Stimulated activated CD8-positive, alpha-beta memory T cell treated with anti-CD3 and anti-CD28 coated beads, Interleukin-12 subunit alpha, Interleukin-12 subunit beta, amount 100 ng/mL, for 4 hours (primary cell): ENCODE measurements around the gene PDCD6IP.

ENCODE experiments used
- DNase-seq: peaks from one replicate; pipeline ENCODE4 v3.0.0-alpha.2; 2020; ENCODE audit warnings: low read depth

The PDCD6IP gene

DNA sequence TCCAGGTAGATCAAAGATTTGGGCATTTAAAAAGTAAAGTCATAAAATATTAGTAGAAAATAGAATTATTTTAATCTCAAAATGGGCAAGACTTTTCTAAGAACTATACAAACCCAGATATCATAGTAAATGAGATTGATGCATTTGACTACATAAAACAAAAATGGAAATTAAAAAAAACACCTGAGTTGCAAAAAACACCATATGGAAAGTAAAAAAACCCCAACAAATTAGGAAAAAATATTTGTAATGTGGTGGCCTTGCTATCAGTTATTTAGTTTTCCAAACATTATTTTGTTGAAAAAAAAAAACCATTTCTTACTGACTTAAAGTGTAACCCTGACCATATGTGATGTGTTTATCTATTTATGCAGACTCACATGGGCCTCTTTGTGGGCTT, 97.2 kb downstream of the PDCD6IP start:
- no peak for DNase-seq

DNA sequence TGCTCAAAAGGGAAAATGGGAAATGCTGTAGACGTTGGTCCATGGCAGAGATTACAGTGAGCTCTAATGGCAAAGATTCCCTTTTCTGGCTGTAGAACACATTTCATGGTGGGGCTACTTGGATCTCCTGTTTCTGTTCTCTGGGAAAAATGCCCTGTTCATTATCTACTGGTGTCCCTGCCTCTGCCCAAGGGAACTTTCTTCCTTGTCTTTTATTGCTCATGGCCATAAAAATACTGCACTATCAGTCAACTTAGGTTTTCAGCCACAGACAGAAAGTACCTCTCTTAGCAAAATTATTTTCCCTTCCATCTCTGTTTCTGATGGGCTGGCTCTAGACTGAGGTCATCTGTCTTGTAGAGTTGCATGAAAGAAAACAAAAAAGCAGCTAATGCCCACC, 98.9 kb downstream of the PDCD6IP start:
- no peak for DNase-seq

DNA sequence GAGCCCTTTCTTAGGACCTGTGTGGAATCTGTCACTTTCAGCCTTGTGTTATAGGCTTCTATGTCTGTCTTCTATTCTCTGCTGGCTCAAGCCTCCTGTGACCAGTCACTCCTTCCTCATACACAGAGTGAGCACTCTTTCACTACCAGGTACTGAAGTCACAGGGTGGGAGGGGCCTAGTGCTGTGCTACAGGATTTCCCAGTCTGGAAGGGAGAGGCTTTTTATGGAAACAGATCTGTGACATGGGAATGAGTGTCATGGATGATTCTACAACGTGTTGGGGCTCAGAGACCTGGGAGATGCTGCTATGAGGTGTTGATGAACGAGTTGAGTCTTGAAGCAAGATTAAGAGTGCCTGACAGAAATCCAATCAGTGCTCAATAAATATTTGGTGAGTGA, 100.5 kb downstream of the PDCD6IP start:
- no peak for DNase-seq

DNA sequence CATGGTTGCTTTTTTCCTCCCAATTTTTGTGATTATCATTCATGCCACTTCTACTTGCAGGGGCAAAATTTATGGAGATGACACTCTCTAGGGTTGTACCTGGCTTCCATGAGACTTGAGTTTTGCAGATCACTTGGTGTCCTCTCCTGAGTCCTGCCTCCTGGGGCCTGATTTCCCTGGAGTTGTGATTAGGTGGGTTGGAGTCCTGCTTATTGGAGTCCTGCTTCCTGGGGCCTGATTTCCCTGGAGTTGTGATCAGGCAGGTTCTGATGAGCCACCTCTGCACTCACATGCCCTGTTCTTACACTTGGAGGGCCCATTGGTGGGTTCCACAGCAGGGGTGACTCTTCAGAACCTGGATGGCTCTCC, 102.0 kb downstream of the PDCD6IP start:
- no peak for DNase-seq

DNA sequence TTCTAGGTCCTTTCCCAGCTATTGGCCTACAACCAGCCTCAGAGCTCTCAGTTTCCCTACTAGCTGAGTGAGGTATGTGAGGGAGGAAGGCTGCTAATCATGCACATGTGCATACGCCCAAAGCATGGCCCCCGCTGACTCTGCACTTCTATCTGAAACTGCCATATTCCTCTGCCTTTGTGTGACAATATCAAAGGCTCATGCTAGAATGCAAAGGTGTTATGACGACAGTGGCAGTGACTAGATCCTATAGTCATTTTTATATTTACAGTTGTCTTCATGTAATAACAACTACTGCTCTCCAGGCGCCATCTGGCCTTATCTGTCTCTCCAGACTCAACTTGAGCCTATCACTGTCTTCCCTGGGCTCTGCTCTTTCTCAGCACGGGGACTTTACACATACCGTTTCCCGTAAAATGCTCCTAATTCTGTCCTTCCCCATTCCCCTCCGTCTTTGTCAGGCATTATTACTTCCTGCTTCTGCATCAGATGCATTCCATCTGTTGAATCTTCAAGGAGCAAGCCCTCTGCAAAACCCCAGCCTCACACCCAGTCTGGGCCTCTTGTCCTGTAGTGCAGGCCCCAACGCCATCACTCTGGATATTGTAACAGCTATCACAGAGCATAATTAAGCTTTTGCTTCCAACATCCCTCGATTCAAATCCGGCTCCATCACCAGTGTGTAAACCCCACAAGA, 102.5 kb downstream of the PDCD6IP start:
- no peak for DNase-seq

DNA sequence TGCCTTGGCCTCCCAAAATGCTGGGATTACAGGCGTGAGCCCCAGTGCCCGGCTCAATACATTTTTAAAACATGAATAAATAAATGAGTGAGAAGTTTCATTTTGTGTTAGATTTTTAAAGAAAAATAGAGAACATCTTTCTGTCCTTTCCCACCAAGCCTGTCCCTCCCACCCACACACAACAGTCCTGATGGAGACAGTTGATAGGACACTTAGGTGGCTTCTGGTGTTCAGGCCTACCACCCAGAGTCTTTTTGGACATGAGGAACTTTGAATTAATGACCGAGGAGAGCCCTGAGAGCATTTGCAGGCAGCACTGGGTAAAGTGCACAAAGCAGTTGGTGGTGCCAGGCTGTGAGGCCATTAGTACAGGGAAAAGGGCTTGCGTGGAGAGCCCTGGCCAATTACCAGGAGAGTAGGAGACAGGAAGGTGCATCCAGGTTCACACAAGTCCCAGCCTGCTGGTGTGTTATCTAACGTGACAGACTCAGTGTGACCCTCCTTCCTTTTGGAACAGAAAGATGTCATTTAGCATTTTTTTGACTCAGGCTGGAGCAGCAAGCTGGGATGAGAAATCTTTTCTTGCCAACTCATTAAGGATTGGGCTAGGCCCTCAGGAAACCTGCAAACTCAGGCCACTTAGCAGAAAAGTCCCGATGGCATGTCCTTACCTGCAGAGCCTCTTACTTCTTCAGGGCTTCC, 103.6 kb downstream of the PDCD6IP start:
- DNase-seq = no peak

DNA sequence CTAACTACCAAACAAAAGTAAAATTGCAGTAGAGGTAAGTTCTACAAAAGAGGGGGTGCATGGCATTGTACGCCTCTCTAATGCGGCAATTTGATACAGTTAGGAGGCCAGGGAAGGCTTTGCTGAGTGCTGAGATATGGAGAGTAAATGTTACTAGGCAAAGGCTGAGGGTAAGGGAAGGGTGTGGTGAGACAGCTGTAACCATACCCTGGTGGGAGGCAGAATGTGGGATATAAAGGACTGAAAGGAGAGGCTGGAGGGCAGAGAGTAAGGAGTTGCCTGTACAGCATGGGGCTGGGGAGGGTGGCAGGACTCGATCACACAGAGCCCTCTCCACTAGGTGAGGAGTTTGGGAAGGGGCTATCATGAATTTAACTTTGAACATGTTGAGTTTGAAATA, 106.3 kb downstream of the PDCD6IP start:
- DNase-seq = no peak

DNA sequence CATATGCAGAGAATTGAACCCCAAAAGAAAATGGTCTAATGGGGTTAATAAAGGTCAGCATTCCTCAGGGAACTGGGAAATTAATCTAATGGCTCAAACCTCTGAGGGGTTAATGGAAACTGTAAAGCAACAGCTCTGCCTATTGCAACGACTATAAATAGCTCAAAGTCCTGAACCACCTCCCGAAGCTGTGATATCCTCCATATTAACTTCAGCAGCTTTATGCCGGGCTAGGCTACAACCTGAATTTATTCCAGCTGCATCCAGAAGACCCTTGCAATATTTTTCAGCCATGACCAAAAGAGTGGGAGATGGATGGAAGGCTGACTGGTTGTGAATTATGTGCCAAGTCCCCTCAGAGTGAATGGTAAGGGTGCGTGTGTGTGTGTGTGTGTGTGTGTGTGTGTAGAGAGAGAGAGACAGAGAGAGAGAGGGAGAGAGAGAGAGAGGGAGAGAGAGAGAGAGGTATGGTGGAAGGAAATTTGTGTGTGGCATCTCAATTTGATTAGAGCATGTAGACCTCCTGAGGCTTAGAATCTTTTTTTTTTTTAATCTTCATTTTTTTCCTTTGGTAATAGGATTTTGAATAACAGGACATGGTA, 109.9 kb downstream of the PDCD6IP start:
- no peak for DNase-seq

DNA sequence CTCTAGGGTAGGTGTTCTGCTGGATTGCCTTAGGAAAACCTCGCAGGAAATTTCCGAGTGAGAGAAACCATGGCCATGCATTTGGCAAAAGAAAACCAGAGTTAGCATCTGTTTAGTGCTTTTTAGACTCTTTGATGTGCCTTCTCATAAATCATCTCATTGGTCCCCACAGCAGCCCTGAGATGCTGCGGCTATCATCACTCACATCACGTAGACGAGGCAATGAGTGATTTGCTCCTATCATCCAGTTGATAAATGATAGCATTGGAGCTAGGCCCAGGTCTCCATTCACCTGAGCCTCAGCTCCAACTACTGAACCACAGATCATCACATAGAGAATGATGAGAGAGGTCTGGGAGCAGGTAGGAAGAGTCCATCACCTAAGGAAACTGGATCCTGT, 111.1 kb downstream of the PDCD6IP start:
- DNase-seq = no peak

DNA sequence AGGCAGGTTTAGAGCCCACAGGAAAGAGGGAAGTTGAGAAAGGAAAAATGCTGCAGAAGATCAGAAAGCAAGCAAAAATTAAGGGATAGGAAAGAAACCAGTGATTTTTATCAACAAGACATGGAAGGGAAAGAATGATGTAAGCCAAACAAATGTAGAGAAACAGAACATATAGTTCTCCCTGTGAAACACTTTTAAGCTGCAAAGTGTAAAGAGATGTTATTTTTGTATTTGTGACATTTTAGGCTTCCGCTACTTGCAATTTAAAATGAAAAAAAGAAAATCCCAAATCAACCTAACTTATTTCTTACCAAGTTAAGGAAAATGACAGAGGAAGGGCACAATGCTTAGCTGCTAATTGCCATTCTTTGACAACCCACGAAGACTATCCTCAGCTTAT, 111.6 kb downstream of the PDCD6IP start:
- no peak for DNase-seq

DNA sequence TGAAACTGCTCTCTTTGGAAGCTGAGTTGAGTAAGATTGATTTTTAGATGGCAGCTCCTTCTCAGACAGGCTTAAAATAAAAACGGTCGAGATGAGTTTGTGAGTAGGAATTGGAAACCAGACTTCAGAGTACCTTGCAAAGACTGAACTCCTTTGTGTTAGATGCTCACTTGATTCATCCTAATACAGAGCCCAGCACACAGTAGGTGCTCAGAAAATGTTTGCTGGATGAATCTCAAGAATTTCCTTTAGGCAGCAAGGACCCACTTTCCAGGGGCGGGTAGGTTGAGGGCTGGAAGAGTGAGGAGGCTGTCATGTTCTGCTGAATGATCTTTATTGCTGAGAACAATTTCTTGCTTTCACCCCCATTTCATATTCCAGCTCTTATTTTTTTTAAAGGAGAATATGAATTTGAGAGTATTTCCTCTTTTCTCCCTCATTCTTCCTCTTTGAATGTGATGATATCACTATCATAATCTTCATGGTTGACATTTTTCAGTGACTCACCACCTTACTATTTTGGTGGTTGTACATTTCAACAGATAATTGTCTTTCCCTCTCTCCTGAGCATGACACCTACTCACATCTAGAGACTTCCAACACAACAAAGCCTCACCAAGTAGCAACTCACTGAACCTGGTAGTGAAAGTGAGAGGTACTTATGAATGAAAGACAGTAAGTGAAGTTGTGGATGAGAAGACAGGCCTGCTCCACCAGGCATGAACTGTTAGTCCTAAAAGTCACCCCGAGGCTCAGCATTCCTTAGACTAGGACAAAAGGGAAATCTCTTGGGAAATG, 113.3 kb downstream of the PDCD6IP start:
- no peak for DNase-seq

DNA sequence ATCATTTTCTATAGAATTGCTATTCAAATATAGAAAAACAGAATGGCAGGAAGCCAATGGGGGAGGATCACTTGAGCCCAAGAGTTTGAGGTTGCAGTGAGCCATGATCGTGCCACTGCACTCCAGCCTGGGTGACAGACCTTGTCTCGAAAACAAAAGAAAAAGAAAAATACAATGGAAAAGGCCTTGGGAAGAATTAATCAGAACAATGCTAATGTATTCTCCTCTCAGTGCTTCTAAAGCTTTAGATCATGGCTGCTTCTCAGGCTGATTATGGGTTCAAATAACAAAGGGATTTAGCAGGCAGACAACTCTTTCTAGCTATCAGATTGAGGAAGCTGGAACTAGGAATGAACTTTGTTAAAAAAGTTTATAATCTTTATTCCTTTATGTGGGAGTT, 115.8 kb downstream of the PDCD6IP start:
- DNase-seq = no peak

DNA sequence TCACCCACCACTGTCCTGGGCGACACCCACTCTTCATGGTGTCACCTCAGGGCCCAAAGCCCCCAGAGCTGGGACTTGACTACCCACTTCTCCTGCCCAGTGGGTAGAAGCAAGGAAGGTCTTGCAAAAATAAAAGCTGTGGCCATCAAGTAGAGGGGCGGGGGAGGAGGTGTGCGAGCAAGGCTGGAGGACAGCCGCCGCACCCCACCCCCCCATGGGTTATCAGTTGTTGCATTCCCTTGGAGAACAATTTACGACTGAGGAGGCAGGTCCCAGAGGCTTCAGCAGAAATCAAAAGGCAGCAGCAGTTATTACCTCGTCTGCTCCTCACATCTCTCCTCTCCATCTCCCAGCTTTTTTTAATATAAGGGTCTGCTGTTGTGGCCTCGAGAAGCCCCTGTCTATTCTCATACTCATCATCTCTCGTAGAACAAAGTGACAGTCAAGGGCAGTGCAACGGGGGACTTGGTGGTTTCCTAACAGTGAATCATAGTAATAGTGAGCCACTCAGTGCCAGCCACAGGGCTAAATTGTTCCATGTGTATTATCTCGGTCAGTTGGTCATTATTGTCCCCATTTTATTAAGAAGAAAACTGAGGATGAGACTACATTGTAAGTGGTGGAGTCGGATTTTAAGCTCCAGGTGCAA, 116.4 kb downstream of the PDCD6IP start:
- DNase-seq = no peak

DNA sequence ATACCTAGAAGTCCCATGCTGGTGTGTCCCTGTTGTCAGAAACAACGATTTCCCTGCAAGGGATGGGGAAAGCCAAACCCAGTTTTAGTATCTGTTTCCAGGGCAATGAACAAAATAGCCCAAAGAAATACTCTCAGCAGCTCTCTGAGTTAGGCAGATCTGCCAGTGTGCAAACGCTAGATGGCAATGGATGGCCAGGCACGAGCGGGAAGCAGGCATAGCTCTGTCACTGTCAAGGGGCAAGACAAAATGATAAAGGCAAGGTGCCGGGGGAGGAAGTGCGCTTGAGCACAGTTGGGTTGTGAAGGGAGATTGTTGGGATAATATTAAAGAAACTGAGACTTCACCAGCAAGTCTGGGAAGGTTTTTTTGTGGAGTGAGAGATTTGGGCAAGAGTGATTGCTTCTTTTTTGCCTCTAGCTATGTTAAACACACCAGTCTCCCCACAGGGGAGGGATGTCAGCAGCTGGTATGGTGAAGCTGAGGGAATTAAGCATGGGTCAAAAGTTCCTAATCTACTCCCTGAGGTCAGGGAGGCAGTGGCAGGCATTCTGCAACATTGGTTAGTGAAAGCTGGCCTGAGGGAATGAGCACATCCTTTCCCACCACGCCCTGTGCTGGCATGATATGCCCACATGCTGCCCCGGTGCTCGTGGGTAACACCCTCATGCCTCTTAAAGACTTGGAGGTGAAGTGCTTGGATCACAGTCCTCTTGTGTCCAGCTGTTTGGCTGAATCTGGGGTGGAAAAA, 117.5 kb downstream of the PDCD6IP start:
- no peak for DNase-seq

DNA sequence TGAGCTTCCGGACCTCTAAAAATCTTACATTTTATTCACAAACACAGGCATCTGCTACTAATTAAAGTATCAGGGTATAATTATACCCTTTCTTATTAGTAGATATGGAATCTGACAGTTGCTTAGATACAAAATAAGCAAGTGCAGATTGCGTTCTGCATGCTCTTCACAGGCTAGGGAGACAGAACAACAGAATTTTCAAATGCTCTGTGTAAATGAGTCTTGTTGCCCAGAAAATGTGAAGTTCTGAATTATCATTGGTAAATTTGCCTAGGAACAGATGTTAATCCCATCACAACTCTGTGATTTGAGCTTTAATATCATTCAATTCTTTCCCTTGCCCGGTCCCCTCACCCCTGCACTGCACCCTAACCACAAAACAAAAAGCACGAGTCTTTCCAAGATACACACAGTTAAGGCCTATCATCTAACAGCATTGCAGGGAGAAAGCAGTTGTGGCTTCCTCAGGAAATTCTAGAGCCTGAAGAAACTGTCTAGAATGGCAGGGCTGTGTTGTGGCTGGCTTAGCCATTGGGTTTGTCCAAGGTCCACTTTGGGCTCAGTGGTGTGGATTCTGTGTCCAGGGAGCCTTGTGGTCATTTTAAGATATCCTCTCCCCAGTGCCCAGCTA, 119.8 kb downstream of the PDCD6IP start:
- DNase-seq = no peak
